ENCODE measurements around the gene PDGFRB. TPM values are rescaled to one million over a fixed set of nuclear protein-coding genes. Genes with fewer than 3 reads are reported as not detected.

The PDGFRB gene
- polyA plus RNA-seq, 1 donor from 2014 or later, result not detected

- H3K4me2 ChIP-seq (ENCODE audit: low read length), result no peak overlapping the region
Measured at GRCh38 chr5:150064681-150065220, 90.9 kb downstream of the PDGFRB start.

More at GRCh38 chr5:150064681-150065220, 90.9 kb downstream of the PDGFRB start:
- no peak for TF ChIP-seq TAF1 (IDR thresholded peaks at IDR 0.05; ENCODE audit: low read depth)
- no peak for TF ChIP-seq POLR2AphosphoS5 (IDR thresholded peaks at IDR 0.05)
- TF ChIP-seq EP300 (conservative IDR thresholded peaks at IDR 0.05; ENCODE audit: poor library complexity, severe bottlenecking), result no peak
- Histone ChIP-seq H3K36me3 (ENCODE audit: insufficient read depth, low read length) (no peaks in the 10 kb centered on the region), H3K9me2 (ENCODE audit: insufficient read depth, low read length) (no peaks in the 10 kb centered on the region), H3K9me3 (ENCODE audit: low read length) (no peaks in the 10 kb centered on the region), H4K20me1 (ENCODE audit: insufficient read depth) (no peaks in the 10 kb centered on the region), H2AFZ (ENCODE audit: low read depth, low read length) (no peak overlapping the region), H3K27ac (ENCODE audit: low read length) (no peak overlapping the region), H3K9ac (ENCODE audit: low read length) (no peak overlapping the region), H3K27me3 (ENCODE audit: insufficient read depth, low read depth, low read length) (no peaks in the 10 kb centered on the region), H3K4me3 (ENCODE audit: low read length) (no peak overlapping the region), H3K79me2 (replicated peaks; ENCODE audit: insufficient read depth, low read length) (no peaks in the 10 kb centered on the region), H3F3A (ENCODE audit: insufficient read depth, low read length, poor library complexity, severe bottlenecking) (no peaks in the 10 kb centered on the region)

Small RNAs within 50 kb of the gene (small RNA-seq; reads per million reads assigned to genes)
- gene RF00019, result 0 to 1.2 (median 0) reads per million in 3 experiments

Other genes starting within 250 kb of the PDGFRB start
- not detected in 2 replicates for gene PDE6A, start 211.1 kb downstream of the PDGFRB start, polyA plus RNA-seq
- 5.3 and 5.4 TPM in 2 replicates for gene SLC26A2, start 195.1 kb downstream of the PDGFRB start, polyA plus RNA-seq
- 3.0 and 6.5 TPM in 2 replicates for gene TIGD6, start 155.2 kb downstream of the PDGFRB start, polyA plus RNA-seq
- gene HMGXB3, start 155.1 kb downstream of the PDGFRB start, polyA plus RNA-seq, result 66.6 and 68.4 TPM in 2 replicates
- gene CSF1R, start 69.3 kb downstream of the PDGFRB start, polyA plus RNA-seq, result not detected in 2 replicates
- gene CDX1, start 10.9 kb upstream of the PDGFRB start, polyA plus RNA-seq, result not detected in 2 replicates
- 1.5 and 4.6 TPM in 2 replicates for gene SLC6A7, start 34.2 kb upstream of the PDGFRB start, polyA plus RNA-seq
- gene CAMK2A, start 133.9 kb upstream of the PDGFRB start, polyA plus RNA-seq, result 61.7 and 73.9 TPM in 2 replicates
- gene ARSI, start 147.1 kb upstream of the PDGFRB start, polyA plus RNA-seq, result not detected in 2 replicates
- 6.5 and 8.5 TPM in 2 replicates for gene TCOF1, start 201.9 kb upstream of the PDGFRB start, polyA plus RNA-seq

Measured in neural cell (in vitro differentiated cells).